ENCODE measurements around the gene TMEM273. TPM values are rescaled to one million over a fixed set of nuclear protein-coding genes. Genes with fewer than 3 reads are reported as not detected.

The TMEM273 gene
- total RNA-seq, 4 donors from 2014 or later = 2.7 to 16.2 (median 10.2) TPM

- Histone ChIP-seq H3K27ac (no peak overlapping the region), H3K4me3 (no peak overlapping the region), H3K9me3 (no peaks in the 10 kb centered on the region), H3K27me3 (no peaks in the 10 kb centered on the region), H3K4me1 (peaks cover 0 to 23% (median 0%) of the 10 kb centered on the region in 4 donors), H3K36me3 (no peaks in the 10 kb centered on the region)
- TF ChIP-seq POLR2A (IDR thresholded peaks at IDR 0.05) (no peak), CTCF (IDR thresholded peaks at IDR 0.05) (no peak)
- no peak for DNase-seq
Observed at GRCh38 chr10:49106451-49106850, 81.7 kb downstream of the TMEM273 start.

GRCh38 chr10:49105076-49105475, 83.1 kb downstream of the TMEM273 start:
- H3K27me3 ChIP-seq = no peaks in the 10 kb centered on the region
- no peak for DNase-seq
- H3K27ac ChIP-seq = no peak overlapping the region
- no peaks in the 10 kb centered on the region for H3K36me3 ChIP-seq
- no peak overlapping the region for H3K4me3 ChIP-seq
- TF ChIP-seq CTCF (IDR thresholded peaks at IDR 0.05) (no peak), POLR2A (IDR thresholded peaks at IDR 0.05) (no peak)
- peaks cover 0 to 20% (median 0%) of the 10 kb centered on the region in 4 donors for H3K4me1 ChIP-seq
- no peaks in the 10 kb centered on the region for H3K9me3 ChIP-seq

Other genes starting within 250 kb of the TMEM273 start
- gene LRRC18, start 248.6 kb downstream of the TMEM273 start, total RNA-seq = 1 to 10 TPM in 1 of 4 donors, not detected in 3; 1.7 TPM
- gene VSTM4, start 72.9 kb downstream of the TMEM273 start, total RNA-seq = 1 to 10 TPM; 1.7 to 4.7 (median 3.8) TPM
- gene FAM170B, start 54.4 kb downstream of the TMEM273 start, total RNA-seq = not detected
- gene C10orf71, start 110.8 kb upstream of the TMEM273 start, total RNA-seq = not detected
- gene DRGX, start 207.7 kb upstream of the TMEM273 start, total RNA-seq = not detected